GM21381 (cell line): ENCODE measurements around the gene ZNFX1.
A peak's percentile ranks its signal among the peaks of the same experiment; 100 is the strongest.
"Not testable (repeated sequence)": the region's sequence is repeated elsewhere in the genome, so short reads cannot be mapped to it uniquely, and the experiment has no call there.

Experiments
- ATAC-seq: cut with Tn5 transposase; IDR thresholded peaks from one replicate; pipeline ENCODE4 v1.9.1; 2021; ENCODE audit warnings: mild to moderate bottlenecking, moderate library complexity; ENCODE audit not compliant: unreplicated experiment

Gene ZNFX1

GRCh38 chr20:49278036-49278817 is at the start of gene ZNFX1:
ZNFX1 (minus strand) TSS chr20:49278057; CDS start chr20:49275839, 2,218 bp downstream.
- ATAC-seq, result peak; percentile 79

- ATAC-seq, result no peak
Measured at GRCh38 chr20:49326026-49326425, 48.2 kb upstream of the ZNFX1 start.

GRCh38 chr20:49324306-49324705 is 46.4 kb upstream of the ZNFX1 start:
- no peak for ATAC-seq

GRCh38 chr20:49323622-49324238 is 45.9 kb upstream of the ZNFX1 start:
- ATAC-seq, result no peak

GRCh38 chr20:49320460-49320859 is 42.6 kb upstream of the ZNFX1 start:
- no peak for ATAC-seq

- ATAC-seq, result no peak
Measured at GRCh38 chr20:49319208-49319809, 41.5 kb upstream of the ZNFX1 start.

- no peak for ATAC-seq
Measured at GRCh38 chr20:49318430-49319207, 40.8 kb upstream of the ZNFX1 start.

- ATAC-seq, result no peak
Measured at GRCh38 chr20:49318091-49318429, 40.2 kb upstream of the ZNFX1 start.

- ATAC-seq, result no peak
Measured at GRCh38 chr20:49316704-49317103, 38.8 kb upstream of the ZNFX1 start.

- no peak for ATAC-seq
Measured at GRCh38 chr20:49315580-49315979, 37.7 kb upstream of the ZNFX1 start.

- ATAC-seq, result not testable (repeated sequence)
Measured at GRCh38 chr20:49314052-49314451, 36.2 kb upstream of the ZNFX1 start.

- ATAC-seq, result no peak
Measured at GRCh38 chr20:49313283-49313682, 35.4 kb upstream of the ZNFX1 start.

- no peak for ATAC-seq
Measured at GRCh38 chr20:49312661-49313060, 34.8 kb upstream of the ZNFX1 start.

GRCh38 chr20:49310705-49311104 is 32.8 kb upstream of the ZNFX1 start:
- no peak for ATAC-seq

- ATAC-seq, result no peak
Measured at GRCh38 chr20:49308875-49309274, 31.0 kb upstream of the ZNFX1 start.

GRCh38 chr20:49306903-49307620 is 29.2 kb upstream of the ZNFX1 start:
- ATAC-seq, result no peak

- ATAC-seq, result no peak
Measured at GRCh38 chr20:49303065-49303552, 25.3 kb upstream of the ZNFX1 start.

- ATAC-seq, result no peak
Measured at GRCh38 chr20:49297605-49298530, 20.0 kb upstream of the ZNFX1 start.

GRCh38 chr20:49294002-49294654 is 16.3 kb upstream of the ZNFX1 start:
- not testable (repeated sequence) for ATAC-seq
